Measurements from ENCODE around the gene CLASP2. TPM values are rescaled to one million over a fixed set of nuclear protein-coding genes. Genes with fewer than 3 reads are reported as not detected.
"Not testable (repeated sequence)": the region's sequence is repeated elsewhere in the genome, so short reads cannot be mapped to it uniquely, and the experiment has no call there.

The CLASP2 gene
- 10 to 100 TPM; 63.4 to 73.1 TPM for total RNA-seq
- polyA plus RNA-seq (2013, experiment 1 of 2), result 19.4 TPM
- 26.0 TPM for polyA plus RNA-seq (2013, experiment 2 of 2)
- 59.7 to 137 (median 96.4) reads per million in 172 experiments for total RNA-seq

GRCh38 chr3:33717866-33718594 lies at the start of gene CLASP2:
CLASP2 (minus strand) TSS chr3:33718254; CDS start chr3:33718002, 252 bp downstream.
- H3K4me1 ChIP-seq (ENCODE audit: insufficient read depth, low read length), result peaks cover 14% of the 10 kb centered on the region
- H3K27ac ChIP-seq (ENCODE audit: low read depth in 1 of 2, low read length in 2 of 2), result peak within 1 kb of the TSS; percentile 84 to 88
- no peaks in the 10 kb centered on the region for H3K36me3 ChIP-seq (ENCODE audit: insufficient read depth, low read length)
- DNase-seq, result peak; percentile 66 to 93 (median 78)
- Mint-ChIP-seq H3K27me3 (no peaks in the 10 kb centered on the region), H3K27ac (no peak within 1 kb of the TSS), H3K4me1 (ENCODE audit: low read depth) (peaks cover 5% of the 10 kb centered on the region), H3K4me3 (peak within 1 kb of the TSS; percentile 99), H3K36me3 (ENCODE audit: low read depth) (peaks cover 10% of the 10 kb centered on the region), H3K9me3 (no peaks in the 10 kb centered on the region)
- TF ChIP-seq, protein P1, sequence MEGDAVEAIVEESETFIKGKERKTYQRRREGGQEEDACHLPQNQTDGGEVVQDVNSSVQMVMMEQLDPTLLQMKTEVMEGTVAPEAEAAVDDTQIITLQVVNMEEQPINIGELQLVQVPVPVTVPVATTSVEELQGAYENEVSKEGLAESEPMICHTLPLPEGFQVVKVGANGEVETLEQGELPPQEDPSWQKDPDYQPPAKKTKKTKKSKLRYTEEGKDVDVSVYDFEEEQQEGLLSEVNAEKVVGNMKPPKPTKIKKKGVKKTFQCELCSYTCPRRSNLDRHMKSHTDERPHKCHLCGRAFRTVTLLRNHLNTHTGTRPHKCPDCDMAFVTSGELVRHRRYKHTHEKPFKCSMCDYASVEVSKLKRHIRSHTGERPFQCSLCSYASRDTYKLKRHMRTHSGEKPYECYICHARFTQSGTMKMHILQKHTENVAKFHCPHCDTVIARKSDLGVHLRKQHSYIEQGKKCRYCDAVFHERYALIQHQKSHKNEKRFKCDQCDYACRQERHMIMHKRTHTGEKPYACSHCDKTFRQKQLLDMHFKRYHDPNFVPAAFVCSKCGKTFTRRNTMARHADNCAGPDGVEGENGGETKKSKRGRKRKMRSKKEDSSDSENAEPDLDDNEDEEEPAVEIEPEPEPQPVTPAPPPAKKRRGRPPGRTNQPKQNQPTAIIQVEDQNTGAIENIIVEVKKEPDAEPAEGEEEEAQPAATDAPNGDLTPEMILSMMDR (IDR thresholded peaks at IDR 0.05), result no peak
- H3K4me3 ChIP-seq (ENCODE audit: low read length), result peak within 1 kb of the TSS; percentile 92
- H3K9me3 ChIP-seq (ENCODE audit: control insufficient read depth in 1 of 2, insufficient read depth in 1 of 2, low read length in 2 of 2), result no peaks in the 10 kb centered on the region
- ATAC-seq (ENCODE audit: poor library complexity), result peak; percentile 75
- intact Hi-C loops (cut with DNase I, micrococcal nuclease), result loop anchor here (1.0 to 10.0 kb wide), 5 partner anchors 81 to 343 kb away; partner anchors contain the start of gene UBP1 (in 1 of the 2)
- CTCF ChIA-PET, result interaction anchor here (1.5 to 1.6 kb wide), 2 partner anchors 74 to 81 kb away, joined by 4 to 6 read pairs; no protein-coding TSS in a partner anchor
- H3K27me3 ChIP-seq (ENCODE audit: control insufficient read depth in 1 of 2, insufficient read depth in 2 of 2, low read length in 2 of 2), result peaks cover 0 to 2% of the 10 kb centered on the region in 2 experiments
- POLR2A ChIA-PET, result interaction anchor here (1.1 to 1.4 kb wide), 2 partner anchors 80 to 277 kb away, joined by 9 to 11 read pairs; partner anchors contain the start of gene PDCD6IP

DNA sequence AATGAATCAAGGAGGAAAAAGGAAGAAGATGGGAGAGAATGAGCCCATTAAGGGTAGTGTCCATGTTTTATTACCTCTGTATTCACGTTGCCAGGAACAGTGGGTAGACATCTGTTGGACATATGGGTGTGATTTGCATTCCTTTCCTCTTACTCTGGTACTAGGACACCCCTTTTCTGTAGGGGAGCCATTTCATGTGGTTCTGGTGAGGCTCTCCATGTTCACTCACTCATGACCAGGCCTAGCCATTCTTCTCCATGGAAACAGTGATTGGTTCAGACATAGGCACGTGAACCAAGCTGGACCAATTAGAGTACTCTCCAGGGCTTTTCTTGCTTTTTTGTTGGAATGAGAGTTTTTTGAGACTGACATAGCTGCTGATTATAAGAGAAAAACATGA lies 40.8 kb upstream of the CLASP2 start:
- Mint-ChIP-seq H3K27me3 (peaks cover 7% of the 10 kb centered on the region), H3K36me3 (ENCODE audit: low read depth) (no peaks in the 10 kb centered on the region), H3K4me1 (ENCODE audit: low read depth) (no peaks in the 10 kb centered on the region), H3K4me3 (no peak overlapping the region), H3K27ac (no peak overlapping the region), H3K9me3 (peaks cover 6% of the 10 kb centered on the region)
- Histone ChIP-seq H3K36me3 (ENCODE audit: insufficient read depth, low read length) (no peaks in the 10 kb centered on the region), H3K27me3 (ENCODE audit: control insufficient read depth in 1 of 2, insufficient read depth in 2 of 2, low read length in 2 of 2) (peaks cover 0 to 2% of the 10 kb centered on the region in 2 experiments), H3K9me3 (ENCODE audit: control insufficient read depth in 1 of 2, insufficient read depth in 1 of 2, low read length in 2 of 2) (peaks cover 5 to 10% of the 10 kb centered on the region in 2 experiments), H3K27ac (ENCODE audit: low read depth in 1 of 2, low read length in 2 of 2) (no peak overlapping the region), H3K4me1 (ENCODE audit: insufficient read depth, low read length) (no peaks in the 10 kb centered on the region), H3K4me3 (ENCODE audit: low read length) (no peak overlapping the region)
- ATAC-seq (ENCODE audit: poor library complexity) (no peak), DNase-seq (no peak)
- TF ChIP-seq, protein P1 (IDR thresholded peaks at IDR 0.05), result no peak
- intact Hi-C loops (cut with DNase I, micrococcal nuclease), result no loop called here
- ChIA-PET CTCF (no interaction called here), POLR2A (no interaction called here)

DNA sequence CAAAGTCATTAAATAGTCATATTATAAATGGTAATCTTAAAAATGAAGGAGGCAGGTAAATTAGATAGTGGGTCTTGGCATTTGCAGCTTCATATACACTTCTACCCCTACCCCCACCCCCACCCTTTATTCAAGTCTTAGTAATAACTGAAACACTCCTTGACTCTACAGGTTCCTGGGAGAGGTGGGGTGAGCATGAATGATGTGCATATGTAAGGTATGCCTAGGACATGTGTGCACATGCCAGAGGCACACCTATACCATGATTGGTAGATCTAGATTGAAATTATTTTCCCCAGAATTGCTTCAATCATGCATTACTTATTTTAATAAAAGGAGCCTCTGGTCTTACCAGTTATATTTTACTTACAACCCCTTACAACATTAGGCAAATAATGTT lies 40.2 kb upstream of the CLASP2 start:
- Mint-ChIP-seq H3K36me3 (ENCODE audit: low read depth) (no peaks in the 10 kb centered on the region), H3K9me3 (peaks cover 6% of the 10 kb centered on the region), H3K4me3 (no peak overlapping the region), H3K27me3 (peaks cover 5% of the 10 kb centered on the region), H3K27ac (no peak overlapping the region), H3K4me1 (ENCODE audit: low read depth) (no peaks in the 10 kb centered on the region)
- DNase-seq (no peak), ATAC-seq (ENCODE audit: poor library complexity) (no peak)
- H3K27me3 ChIP-seq (ENCODE audit: control insufficient read depth in 1 of 2, insufficient read depth in 2 of 2, low read length in 2 of 2), result no peaks in the 10 kb centered on the region
- TF ChIP-seq, protein P1 (IDR thresholded peaks at IDR 0.05), result no peak
- no peaks in the 10 kb centered on the region for H3K4me1 ChIP-seq (ENCODE audit: insufficient read depth, low read length)
- H3K9me3 ChIP-seq (ENCODE audit: control insufficient read depth in 1 of 2, insufficient read depth in 1 of 2, low read length in 2 of 2), result peaks cover 8 to 10% of the 10 kb centered on the region in 2 experiments
- no peak overlapping the region for H3K4me3 ChIP-seq (ENCODE audit: low read length)
- no peak overlapping the region for H3K27ac ChIP-seq (ENCODE audit: low read depth in 1 of 2, low read length in 2 of 2)
- POLR2A ChIA-PET, result no interaction called here
- no peaks in the 10 kb centered on the region for H3K36me3 ChIP-seq (ENCODE audit: insufficient read depth, low read length)
- CTCF ChIA-PET, result no interaction called here
- intact Hi-C loops (cut with DNase I, micrococcal nuclease), result no loop called here

DNA sequence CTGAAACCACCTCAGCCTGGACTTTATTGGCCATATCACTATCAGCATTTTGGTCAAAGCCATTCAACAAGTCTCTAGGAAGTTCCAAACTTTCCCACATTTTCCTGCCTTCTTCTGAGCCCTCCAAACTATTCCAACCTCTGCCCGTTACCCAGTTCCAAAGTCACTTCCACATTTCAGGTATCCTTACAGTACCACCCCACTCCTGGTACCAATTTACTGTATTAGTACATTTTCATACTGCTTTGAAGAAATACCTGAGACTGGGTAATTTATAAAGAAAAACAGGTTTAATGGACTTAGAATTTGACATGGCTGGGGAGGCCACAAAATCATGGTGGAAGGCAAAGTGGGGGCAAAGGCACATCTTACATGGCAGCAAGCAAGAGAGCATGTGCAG lies 36.3 kb upstream of the CLASP2 start:
- H3K4me3 ChIP-seq (ENCODE audit: low read length); H3K27ac ChIP-seq (ENCODE audit: low read depth in 1 of 2, low read length in 2 of 2); H3K27me3 ChIP-seq (ENCODE audit: control insufficient read depth in 1 of 2, insufficient read depth in 2 of 2, low read length in 2 of 2); intact Hi-C loops (cut with DNase I, micrococcal nuclease); H3K4me3 Mint-ChIP-seq; H3K27me3 Mint-ChIP-seq; H3K36me3 Mint-ChIP-seq (ENCODE audit: low read depth); H3K4me1 Mint-ChIP-seq (ENCODE audit: low read depth); H3K9me3 ChIP-seq (ENCODE audit: control insufficient read depth in 1 of 2, insufficient read depth in 1 of 2, low read length in 2 of 2); ATAC-seq (ENCODE audit: poor library complexity); H3K27ac Mint-ChIP-seq; CTCF ChIA-PET; H3K9me3 Mint-ChIP-seq; POLR2A ChIA-PET; H3K4me1 ChIP-seq (ENCODE audit: insufficient read depth, low read length); DNase-seq; H3K36me3 ChIP-seq (ENCODE audit: insufficient read depth, low read length): not testable (repeated sequence)

Data from CD4-positive, alpha-beta T cell (primary cell).